PFSK-1 (cell line): ENCODE measurements around the gene RGL1.

Experiments
- POLR2AphosphoS5 ChIP-seq: IDR thresholded peaks from 2 replicates; pipeline ENCODE4 v1.6.1; 2012; ENCODE audit warnings: low read depth, mild to moderate bottlenecking, control low read depth, low read length, moderate library complexity
- TAF1 ChIP-seq: IDR thresholded peaks from 2 replicates; pipeline ENCODE4 v1.6.1; 2012; ENCODE audit warnings: low read length, control low read depth, borderline replicate concordance; ENCODE audit not compliant: insufficient read depth

DNA sequence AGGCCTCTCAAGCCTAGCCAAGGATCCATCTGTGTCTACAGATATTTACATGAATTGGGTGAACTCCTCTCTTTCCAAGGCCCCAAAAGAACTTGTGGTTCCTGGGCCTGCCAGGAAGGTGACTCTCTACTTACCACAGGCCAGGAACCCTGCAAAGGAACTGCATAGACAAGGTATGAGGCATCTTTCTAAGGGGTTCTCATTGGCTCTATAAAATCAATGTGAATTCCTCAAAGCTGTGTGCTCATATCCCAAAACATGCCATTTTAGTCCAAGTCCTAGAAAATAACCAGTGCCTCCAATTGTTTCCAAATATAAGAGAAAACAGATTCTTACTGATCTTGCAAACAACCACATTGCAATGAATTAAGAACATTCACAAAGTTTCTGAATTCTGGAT is 39.9 kb upstream of the RGL1 start:
- TF ChIP-seq POLR2AphosphoS5 (no peak), TAF1 (no peak)
